Stomach smooth muscle (tissue), 2 donors: Measurements from ENCODE around the gene FAM89B.

Source experiments
- H3K27ac ChIP-seq: one replicate; pipeline ENCODE4 v1.7.0; 2013; ENCODE audit warnings: mild to moderate bottlenecking, low read length, inconsistent platforms
- H3K27me3 ChIP-seq, 2 donors: one replicate each; pipeline ENCODE4 v1.7.0; 2013; ENCODE audit warnings: low read length in 2 of 2; ENCODE audit not compliant: insufficient read depth in 2 of 2, control insufficient read depth in 1 of 2
- H3K36me3 ChIP-seq, 2 donors: one replicate each; pipeline ENCODE4 v1.7.0; 2013; ENCODE audit warnings: low read length in 2 of 2; ENCODE audit not compliant: control insufficient read depth in 2 of 2, insufficient read depth in 2 of 2
- H3K4me1 ChIP-seq: one replicate; pipeline ENCODE4 v1.7.0; 2013; ENCODE audit warnings: low read length; ENCODE audit not compliant: control insufficient read depth, insufficient read depth
- H3K4me3 ChIP-seq, 2 donors: one replicate each; pipeline ENCODE4 v1.7.0; 2013; ENCODE audit warnings: low read length in 2 of 2
- H3K9ac ChIP-seq, 2 donors: one replicate each; pipeline ENCODE4 v1.7.0; 2013; ENCODE audit warnings: low read length in 2 of 2, mild to moderate bottlenecking in 1 of 2
- H3K9me3 ChIP-seq, 2 donors: one replicate each; pipeline ENCODE4 v1.7.0; 2013; ENCODE audit warnings: low read length in 2 of 2; ENCODE audit not compliant: control insufficient read depth in 2 of 2
- donor health status: healthy.
- donor health status: Pancreatic carcinoma.

FAM89B gene

DNA sequence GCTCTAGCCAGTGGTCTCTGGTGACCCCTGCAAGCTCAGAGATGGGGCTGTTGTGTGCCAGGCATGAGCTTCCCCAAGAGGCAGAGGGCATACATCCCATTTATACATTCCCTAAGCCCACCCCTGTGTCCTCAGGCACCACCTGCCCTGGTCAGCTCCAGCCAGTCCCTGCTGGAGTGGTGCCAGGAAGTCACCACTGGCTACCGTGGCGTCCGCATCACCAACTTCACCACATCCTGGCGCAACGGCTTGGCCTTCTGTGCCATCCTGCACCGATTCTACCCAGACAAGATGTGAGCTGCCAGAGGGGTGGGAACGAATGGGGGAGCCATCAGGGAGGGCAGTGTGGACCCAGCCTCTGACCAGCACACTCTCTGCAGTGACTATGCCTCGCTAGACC, 11.8 kb downstream of the FAM89B start:
- Histone ChIP-seq H3K4me1 (peaks cover 60% of the 10 kb centered on the region), H3K4me3 (no peak overlapping the region), H3K27ac (peak overlapping the region; percentile 66)

DNA sequence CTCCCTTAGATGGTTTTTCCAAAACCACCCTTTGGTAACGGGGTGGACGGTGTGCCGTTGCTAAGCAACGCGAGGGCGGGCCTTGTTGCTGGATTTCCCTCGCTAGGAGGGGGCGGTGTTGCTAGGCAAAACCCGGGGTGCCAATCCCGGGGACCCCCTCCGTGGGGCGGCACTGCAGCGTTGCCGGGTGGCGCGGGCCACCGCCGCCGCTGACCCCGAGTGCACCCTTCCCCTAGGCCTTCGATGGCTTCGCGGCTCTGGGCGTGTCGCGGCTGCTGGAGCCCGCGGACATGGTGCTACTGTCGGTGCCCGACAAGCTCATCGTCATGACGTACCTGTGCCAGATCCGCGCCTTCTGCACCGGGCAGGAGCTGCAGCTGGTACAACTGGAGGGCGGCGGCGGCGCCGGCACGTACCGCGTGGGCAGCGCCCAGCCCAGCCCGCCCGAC, 12.4 kb downstream of the FAM89B start:
- no peak overlapping the region for H3K9ac ChIP-seq
- H3K36me3 ChIP-seq = peaks cover 43 to 49% of the 10 kb centered on the region in 2 donors
- H3K27me3 ChIP-seq = no peaks in the 10 kb centered on the region
- peak overlapping the region; percentile 66 for H3K27ac ChIP-seq
- no peak overlapping the region for H3K4me3 ChIP-seq
- no peaks in the 10 kb centered on the region for H3K9me3 ChIP-seq
- peaks cover 60% of the 10 kb centered on the region for H3K4me1 ChIP-seq

More for the DNA sequence above, 11.8 kb downstream of the FAM89B start:
- peaks cover 48 to 53% of the 10 kb centered on the region in 2 donors for H3K36me3 ChIP-seq
- no peaks in the 10 kb centered on the region for H3K9me3 ChIP-seq
- no peaks in the 10 kb centered on the region for H3K27me3 ChIP-seq
- no peak overlapping the region for H3K9ac ChIP-seq

GRCh38 chr11:65585396-65586246, 13.3 kb downstream of the FAM89B start:
- peaks cover 63% of the 10 kb centered on the region for H3K4me1 ChIP-seq
- H3K9me3 ChIP-seq = no peaks in the 10 kb centered on the region
- H3K4me3 ChIP-seq = no peak overlapping the region
- no peaks in the 10 kb centered on the region for H3K27me3 ChIP-seq
- no peak overlapping the region for H3K9ac ChIP-seq
- peak overlapping the region; percentile 76 for H3K27ac ChIP-seq
- peaks cover 43 to 48% of the 10 kb centered on the region in 2 donors for H3K36me3 ChIP-seq

- peak overlapping the region; percentile 76 for H3K27ac ChIP-seq
- H3K9me3 ChIP-seq = no peaks in the 10 kb centered on the region
- H3K9ac ChIP-seq = no peak overlapping the region
- no peaks in the 10 kb centered on the region for H3K27me3 ChIP-seq
- no peak overlapping the region for H3K4me3 ChIP-seq
- peaks cover 63% of the 10 kb centered on the region for H3K4me1 ChIP-seq
- H3K36me3 ChIP-seq = peaks cover 37 to 44% of the 10 kb centered on the region in 2 donors
Observed at GRCh38 chr11:65586247-65586630, 13.9 kb downstream of the FAM89B start.

DNA sequence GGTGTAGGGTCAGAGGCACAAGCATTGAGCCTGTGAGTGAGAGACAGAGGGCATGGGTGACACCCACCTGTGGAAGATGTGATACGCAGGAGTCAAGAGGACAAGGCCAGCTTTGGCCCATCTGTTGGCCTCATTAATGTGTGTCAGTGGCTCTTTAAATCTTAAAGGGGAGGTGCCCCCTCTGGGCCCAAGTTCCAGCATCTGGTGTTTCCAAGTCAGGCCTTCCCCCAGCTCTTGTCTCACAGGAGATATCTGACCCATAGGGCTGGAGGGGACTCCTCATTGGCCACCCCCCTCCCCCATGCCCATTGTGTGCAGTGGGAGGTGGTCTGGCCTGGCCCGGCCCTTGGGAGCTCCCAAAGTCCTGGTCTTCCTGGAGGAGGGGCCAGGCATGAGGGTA, 14.3 kb downstream of the FAM89B start:
- Histone ChIP-seq H3K4me3 (peak overlapping the region in 1 of 2 donors; percentile 8), H3K27me3 (no peaks in the 10 kb centered on the region), H3K9me3 (no peaks in the 10 kb centered on the region), H3K36me3 (peaks cover 33 to 43% of the 10 kb centered on the region in 2 donors), H3K27ac (peak overlapping the region; percentile 76), H3K9ac (no peak overlapping the region), H3K4me1 (peaks cover 63% of the 10 kb centered on the region)

DNA sequence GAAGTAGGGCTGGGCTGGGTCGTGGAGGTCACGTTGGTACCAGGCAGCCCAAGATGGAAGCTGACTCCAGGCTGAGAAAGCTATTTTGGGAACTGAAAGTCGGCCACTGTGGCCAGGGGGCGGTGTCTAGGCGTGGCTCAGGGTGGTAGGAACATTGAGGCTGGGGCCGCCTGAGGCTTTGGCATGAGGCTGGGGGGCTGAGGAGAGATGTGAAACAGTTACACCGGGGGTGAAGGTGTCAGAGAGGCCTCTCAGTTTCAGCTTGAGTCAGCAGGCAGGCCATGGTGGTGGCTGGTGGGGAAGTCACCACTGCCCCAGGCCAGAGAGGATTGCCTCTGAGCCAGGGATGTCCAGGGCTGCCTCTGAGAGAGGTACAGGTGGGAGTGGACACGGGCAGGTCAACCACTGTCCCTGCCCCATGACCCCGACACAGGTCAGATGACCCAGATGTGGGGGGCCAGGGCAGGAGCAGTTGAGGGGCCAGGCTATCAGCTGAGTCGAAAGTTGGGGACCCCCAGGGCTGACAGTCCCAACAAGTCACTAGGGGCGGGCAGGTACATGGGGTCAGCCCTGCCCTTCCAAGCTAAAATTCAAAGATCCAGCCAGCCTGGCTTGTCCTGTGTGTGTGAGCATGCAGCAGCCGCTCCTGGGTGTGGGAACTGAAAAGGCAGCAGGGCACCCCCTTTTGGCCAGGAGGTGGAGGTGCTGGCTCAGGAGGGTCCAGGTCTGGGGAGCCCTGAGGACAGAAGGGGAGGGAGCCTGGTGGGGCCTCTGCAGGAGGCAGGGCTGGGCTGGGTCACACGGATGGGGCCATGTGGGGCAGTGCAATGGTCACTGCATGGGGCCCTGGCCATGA, 16.1 kb downstream of the FAM89B start:
- H3K4me1 ChIP-seq = peaks cover 72% of the 10 kb centered on the region
- H3K4me3 ChIP-seq = peak overlapping the region in 1 of 2 donors; percentile 15
- H3K9me3 ChIP-seq = no peaks in the 10 kb centered on the region
- no peaks in the 10 kb centered on the region for H3K27me3 ChIP-seq
- peaks cover 29 to 36% of the 10 kb centered on the region in 2 donors for H3K36me3 ChIP-seq
- H3K9ac ChIP-seq = peak overlapping the region in 1 of 2 donors; percentile 5
- H3K27ac ChIP-seq = peak overlapping the region; percentile 76

- H3K27me3 ChIP-seq = no peaks in the 10 kb centered on the region
- H3K4me1 ChIP-seq = peaks cover 73% of the 10 kb centered on the region
- H3K9ac ChIP-seq = no peak overlapping the region
- peak overlapping the region; percentile 37 for H3K27ac ChIP-seq
- no peak overlapping the region for H3K4me3 ChIP-seq
- no peaks in the 10 kb centered on the region for H3K9me3 ChIP-seq
- H3K36me3 ChIP-seq = peaks cover 22 to 35% of the 10 kb centered on the region in 2 donors
Observed at GRCh38 chr11:65589444-65590239, 17.3 kb downstream of the FAM89B start.

DNA sequence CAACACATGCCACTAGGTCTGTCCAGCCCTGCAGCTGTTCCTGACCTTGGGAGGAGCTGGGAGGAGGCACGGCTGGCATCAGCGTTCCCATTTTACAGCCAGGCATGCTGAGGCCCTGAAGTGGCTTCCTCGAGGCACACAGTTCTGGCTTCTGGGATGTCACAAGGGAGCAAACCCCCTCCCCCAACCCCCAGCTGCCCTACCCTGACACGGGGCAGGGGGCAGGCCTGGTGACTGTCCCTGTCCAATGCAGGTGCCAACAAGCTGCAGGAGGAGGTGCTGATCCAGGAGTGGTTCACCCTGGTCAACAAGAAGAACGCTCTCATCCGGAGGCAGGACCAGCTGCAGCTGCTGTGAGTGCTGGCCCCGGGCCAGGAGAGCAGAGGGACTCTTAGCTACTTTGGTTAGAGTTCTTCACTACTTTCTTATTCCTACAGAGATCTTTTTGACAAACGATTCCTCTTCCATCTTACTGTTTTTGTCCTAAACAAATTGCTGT, 18.0 kb downstream of the FAM89B start:
- peak overlapping the region; percentile 37 for H3K27ac ChIP-seq
- no peak overlapping the region for H3K4me3 ChIP-seq
- H3K9ac ChIP-seq = no peak overlapping the region
- H3K27me3 ChIP-seq = no peaks in the 10 kb centered on the region
- peaks cover 22 to 33% of the 10 kb centered on the region in 2 donors for H3K36me3 ChIP-seq
- no peaks in the 10 kb centered on the region for H3K9me3 ChIP-seq
- peaks cover 72% of the 10 kb centered on the region for H3K4me1 ChIP-seq

GRCh38 chr11:65591939-65592857, 19.9 kb downstream of the FAM89B start:
- H3K36me3 ChIP-seq = peaks cover 18 to 23% of the 10 kb centered on the region in 2 donors
- no peak overlapping the region for H3K27ac ChIP-seq
- no peak overlapping the region for H3K9ac ChIP-seq
- H3K4me3 ChIP-seq = no peak overlapping the region
- H3K4me1 ChIP-seq = peaks cover 59% of the 10 kb centered on the region
- no peaks in the 10 kb centered on the region for H3K9me3 ChIP-seq
- H3K27me3 ChIP-seq = no peaks in the 10 kb centered on the region
